Measurements from ENCODE around the gene MXRA8.

The MXRA8 gene

GRCh38 chr1:1365875-1366698 is 7.7 kb upstream of the MXRA8 start:
- DNase-seq = no peak

GRCh38 chr1:1364266-1364665 is 5.9 kb upstream of the MXRA8 start:
- no peak for DNase-seq

GRCh38 chr1:1361982-1362423 is 3.6 kb upstream of the MXRA8 start:
- no peak for DNase-seq

- DNase-seq = no peak
Measured at GRCh38 chr1:1361233-1361981, 3.1 kb upstream of the MXRA8 start.

- DNase-seq = no peak
Measured at GRCh38 chr1:1360506-1361169, 2.3 kb upstream of the MXRA8 start.

GRCh38 chr1:1359664-1360468 is 1.5 kb upstream of the MXRA8 start:
- DNase-seq = no peak

- no peak for DNase-seq
Measured at GRCh38 chr1:1359308-1359663, 931 bp upstream of the MXRA8 start.

GRCh38 chr1:1357871-1358432 is 403 bp downstream of the MXRA8 start:
- no peak for DNase-seq

- DNase-seq = no peak
Measured at GRCh38 chr1:1356796-1357401, 1.5 kb downstream of the MXRA8 start.

- DNase-seq = no peak
Measured at GRCh38 chr1:1356166-1356795, 2.1 kb downstream of the MXRA8 start.

GRCh38 chr1:1355416-1355815 is 2.9 kb downstream of the MXRA8 start:
- peak in 1 of 2 experiments; percentile 15 for DNase-seq

- DNase-seq = no peak
Measured at GRCh38 chr1:1354271-1355247, 3.8 kb downstream of the MXRA8 start.

- peak in 1 of 2 experiments; percentile 21 for DNase-seq
Measured at GRCh38 chr1:1353389-1354151, 4.8 kb downstream of the MXRA8 start.

- no peak for DNase-seq
Measured at GRCh38 chr1:1352786-1353388, 5.5 kb downstream of the MXRA8 start.

GRCh38 chr1:1351511-1352427 is 6.6 kb downstream of the MXRA8 start:
- DNase-seq = no peak

- peak; percentile 47 to 55 for DNase-seq
Measured at GRCh38 chr1:1349256-1350012, 8.9 kb downstream of the MXRA8 start, which contains the start of gene DVL1. Gene DVL1, minus strand, starts transcription at chr1:1349418. Its CDS starts 353 bp downstream, at chr1:1349065.
